Non-pigmented ciliary epithelial cell (primary cell): ENCODE measurements around the gene ATP1B3.
"Not testable (repeated sequence)": the region's sequence is repeated elsewhere in the genome, so short reads cannot be mapped to it uniquely, and the experiment has no call there.

Source experiments
- DNase-seq: peaks from one replicate; pipeline ENCODE4 v3.0.0-alpha.2; 2010; ENCODE audit warnings: low read depth

Gene ATP1B3

DNA sequence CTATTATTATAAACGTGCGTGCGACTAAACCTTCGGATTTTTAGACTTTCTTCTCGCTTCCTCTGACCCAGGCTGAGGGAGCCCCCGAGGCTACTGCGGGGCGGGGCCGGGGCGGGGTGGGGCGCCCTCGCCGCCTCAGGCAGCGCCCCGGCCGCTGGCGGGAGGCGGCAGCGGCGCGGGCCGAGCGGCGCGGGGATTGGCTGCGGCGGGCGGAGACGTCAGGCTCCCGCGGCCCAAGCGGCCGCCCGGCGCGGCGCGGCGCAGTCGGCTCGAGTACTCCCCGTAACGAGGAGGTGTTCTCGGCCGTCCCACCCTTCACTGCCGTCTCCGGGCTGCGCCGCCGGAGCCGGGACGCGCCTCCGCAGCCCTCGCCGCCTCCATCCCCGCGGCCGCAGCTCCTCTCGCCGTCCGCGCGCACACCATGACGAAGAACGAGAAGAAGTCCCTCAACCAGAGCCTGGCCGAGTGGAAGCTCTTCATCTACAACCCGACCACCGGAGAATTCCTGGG lies at the start of gene ATP1B3:
Gene ATP1B3, plus strand, starts transcription at position 263 of the 510 bp plus-strand sequence. Its CDS starts 159 bp downstream, at position 422.
- no peak for DNase-seq

DNA sequence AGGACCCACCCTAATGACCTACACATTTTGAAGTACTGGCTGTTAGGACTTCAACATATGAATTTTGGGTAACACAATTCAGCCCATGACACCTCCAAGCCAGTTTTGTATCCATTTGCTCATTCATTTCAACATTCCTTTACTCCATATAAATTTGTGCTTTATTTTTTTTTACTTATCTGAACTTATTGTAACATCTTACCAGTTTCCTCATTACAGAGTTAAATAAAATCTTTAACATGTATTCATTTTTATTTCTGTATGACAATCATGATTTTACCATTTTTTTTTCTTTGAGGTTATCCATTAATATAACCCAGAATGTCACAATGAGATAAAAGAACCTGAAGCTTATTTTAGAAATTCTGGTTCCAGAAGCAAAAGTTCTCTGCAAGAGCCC lies 48.0 kb upstream of the ATP1B3 start:
- no peak for DNase-seq

DNA sequence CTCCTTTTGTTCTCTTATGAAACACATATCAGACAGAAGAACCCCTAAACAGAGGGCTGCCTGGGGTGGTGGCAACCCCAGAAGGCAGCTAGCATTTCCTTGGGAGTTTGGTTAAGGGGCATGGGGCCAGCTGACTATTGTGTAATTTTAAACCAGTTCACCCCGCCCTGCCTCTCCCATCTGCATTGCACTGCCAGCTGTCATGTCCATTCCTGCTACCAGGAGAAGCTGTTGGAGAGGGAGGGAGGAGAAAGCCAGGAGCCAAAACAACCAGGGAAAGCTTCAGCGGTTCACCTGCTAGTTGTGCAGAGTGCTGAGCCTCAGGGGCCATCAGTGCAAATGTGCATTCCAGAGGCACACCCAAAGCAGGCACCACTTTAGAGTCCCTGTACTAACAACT lies 47.6 kb upstream of the ATP1B3 start:
- no peak for DNase-seq

DNA sequence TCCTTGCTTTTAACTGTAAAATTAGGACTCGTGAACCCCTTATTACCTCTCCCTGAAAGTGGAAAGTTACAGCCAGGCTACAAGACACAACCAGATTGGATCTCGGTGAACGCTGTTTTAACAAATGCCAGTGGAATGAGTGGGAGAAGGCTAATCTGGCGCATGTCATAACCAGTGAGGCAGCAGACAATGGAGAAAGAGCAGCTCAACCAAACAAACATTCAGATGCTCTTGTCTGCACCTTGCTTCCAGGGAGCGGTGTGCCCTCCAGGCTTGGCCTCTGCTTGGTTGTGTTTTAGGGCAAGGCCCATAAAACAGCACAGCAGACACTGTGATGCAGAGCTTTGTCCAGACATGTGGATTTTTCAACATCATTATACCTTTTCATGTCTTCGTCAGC lies 45.9 kb upstream of the ATP1B3 start:
- DNase-seq, result no peak

DNA sequence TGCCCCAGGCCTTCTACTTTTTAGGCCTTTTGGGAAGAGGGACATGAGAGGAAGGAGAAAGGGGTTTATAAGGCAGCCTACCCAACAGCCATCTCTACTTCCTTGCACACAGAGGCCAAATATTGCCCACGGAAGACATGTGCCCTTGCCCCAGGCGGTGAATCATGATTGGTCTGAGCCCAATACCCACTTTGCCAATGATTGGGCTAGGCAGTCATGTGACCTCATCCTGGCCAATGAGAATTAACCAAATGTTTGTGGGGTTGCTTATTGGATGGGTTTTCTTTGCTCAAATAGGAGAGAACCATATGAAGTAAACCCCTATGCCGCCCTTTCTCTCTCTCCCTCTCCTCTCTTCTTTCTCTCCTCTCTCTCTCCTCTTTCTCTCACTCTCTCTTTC lies 42.2 kb upstream of the ATP1B3 start:
- no peak for DNase-seq

DNA sequence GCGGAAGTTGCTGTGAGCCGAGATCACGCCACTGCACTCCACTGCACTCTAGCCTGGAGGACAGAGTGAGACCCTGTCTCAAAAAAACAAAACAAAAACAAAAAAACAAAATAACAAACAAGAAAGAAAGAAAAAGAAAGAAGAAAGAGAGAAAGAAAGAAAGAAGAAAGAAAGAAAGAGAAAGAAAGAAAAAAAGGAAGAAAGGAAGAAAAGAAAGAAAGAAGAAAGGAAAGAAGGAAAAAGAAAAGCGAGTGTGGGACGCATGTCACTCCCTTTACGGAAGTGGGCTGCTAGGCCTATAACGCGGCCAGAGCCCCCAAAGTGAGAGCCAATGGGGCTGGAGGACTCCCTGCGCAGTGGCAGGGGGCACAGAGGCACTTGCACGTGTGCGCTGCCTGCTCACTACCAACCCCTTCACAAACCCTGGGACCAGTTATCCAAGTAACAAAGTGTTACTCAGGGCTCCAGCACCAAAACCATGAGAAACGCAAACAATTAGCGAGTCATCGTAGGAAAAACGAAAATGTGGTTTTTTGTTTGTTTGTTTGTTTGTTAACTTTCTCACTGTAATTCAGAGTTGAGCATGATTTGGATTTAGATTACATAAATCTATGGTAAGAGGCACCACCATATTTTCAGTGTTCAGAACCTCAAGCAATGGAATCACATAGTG lies 40.8 kb upstream of the ATP1B3 start:
- no peak for DNase-seq

DNA sequence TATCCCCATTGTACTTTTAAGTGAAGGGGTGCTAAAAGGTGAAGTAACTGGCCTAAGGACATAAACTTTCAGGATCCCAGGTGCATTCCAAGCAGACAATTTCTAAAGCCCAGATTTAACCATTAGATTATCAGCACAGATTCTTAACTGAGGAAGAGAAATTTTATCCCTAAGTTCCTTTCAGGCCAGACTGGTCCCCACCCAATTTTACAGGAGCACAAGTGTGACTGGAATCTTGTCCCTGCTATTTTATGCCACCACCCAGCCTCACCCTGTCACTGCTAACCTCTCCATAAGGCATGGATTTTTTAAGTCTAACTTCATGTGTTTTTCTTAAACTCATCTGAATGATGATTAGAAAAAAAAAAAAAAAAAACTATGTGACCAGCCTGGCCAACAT lies 37.1 kb upstream of the ATP1B3 start:
- DNase-seq, result no peak

DNA sequence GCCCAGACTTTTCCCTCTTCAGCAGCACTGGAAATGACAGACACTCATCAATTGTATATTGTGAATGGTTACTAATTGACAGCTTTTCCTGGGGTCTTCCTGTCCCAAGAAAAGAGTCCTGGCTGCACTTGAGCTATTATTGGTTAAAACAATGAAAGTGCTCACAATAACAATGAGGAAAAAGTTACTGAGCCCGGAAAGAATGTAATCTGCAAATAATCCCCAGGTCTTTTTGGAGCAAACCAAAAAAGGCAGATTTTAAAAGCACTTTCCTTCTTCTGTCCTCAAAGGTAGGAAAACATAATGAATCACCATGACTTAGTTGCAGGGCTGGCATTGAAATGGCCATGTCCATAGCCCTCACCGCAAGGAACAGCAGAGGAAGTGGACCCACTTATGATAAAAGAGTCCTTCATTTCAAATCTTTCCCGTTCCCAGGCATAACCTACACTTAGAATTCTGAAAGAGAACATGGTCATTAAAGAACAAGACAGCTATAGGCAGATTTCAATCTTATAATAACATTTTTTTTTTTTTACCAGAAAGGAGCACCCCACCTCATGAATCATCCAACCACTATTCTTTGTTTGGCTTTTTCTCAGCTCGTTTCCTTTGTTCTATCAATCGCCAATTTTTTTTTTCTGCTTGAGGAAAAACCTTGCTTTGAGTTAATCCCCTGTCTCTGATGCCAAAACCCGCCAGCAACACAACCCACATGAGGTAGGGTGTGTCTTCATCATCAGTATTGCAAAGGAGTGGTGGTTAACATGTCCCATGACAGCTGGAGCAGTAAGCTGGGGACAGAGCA lies 35.5 kb upstream of the ATP1B3 start:
- peak; percentile 8 for DNase-seq

DNA sequence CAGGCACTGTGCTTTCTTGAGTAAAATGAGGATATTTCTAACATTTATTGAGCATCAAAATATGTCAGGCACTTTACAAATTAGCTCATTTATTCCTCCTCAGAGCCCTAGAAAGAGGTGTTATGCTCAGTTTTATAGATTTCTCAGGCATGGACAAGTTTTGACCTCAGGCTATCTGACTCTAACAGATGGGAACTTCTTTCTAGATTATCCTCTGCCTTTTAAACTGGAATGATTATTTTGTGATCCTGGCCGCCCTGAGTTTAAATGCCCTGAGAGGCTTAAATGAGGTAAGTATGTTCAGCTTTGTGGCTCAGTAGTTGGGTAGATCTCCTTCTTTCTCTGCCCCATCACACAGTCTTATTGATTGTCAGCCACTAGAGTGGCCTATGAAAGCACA lies 32.3 kb upstream of the ATP1B3 start:
- DNase-seq, result no peak

DNA sequence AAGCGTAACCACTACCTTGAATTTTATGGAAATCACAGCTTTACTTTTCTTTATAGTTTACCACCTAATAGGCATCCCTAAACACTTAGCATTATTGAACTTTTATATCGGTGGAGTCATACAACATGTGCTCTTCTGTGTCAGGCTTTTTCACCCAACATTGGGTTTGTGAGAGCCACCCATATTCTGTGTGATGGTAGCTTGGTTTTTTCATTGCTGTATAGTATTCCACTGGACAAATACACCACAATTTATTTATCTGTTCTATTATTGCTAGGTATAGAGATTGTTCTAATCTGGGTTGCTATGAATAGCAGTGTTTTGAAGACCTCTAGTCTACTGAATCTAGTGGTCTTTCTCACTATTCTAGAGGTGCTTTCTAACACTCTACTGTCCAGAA lies 31.6 kb upstream of the ATP1B3 start:
- DNase-seq, result no peak

DNA sequence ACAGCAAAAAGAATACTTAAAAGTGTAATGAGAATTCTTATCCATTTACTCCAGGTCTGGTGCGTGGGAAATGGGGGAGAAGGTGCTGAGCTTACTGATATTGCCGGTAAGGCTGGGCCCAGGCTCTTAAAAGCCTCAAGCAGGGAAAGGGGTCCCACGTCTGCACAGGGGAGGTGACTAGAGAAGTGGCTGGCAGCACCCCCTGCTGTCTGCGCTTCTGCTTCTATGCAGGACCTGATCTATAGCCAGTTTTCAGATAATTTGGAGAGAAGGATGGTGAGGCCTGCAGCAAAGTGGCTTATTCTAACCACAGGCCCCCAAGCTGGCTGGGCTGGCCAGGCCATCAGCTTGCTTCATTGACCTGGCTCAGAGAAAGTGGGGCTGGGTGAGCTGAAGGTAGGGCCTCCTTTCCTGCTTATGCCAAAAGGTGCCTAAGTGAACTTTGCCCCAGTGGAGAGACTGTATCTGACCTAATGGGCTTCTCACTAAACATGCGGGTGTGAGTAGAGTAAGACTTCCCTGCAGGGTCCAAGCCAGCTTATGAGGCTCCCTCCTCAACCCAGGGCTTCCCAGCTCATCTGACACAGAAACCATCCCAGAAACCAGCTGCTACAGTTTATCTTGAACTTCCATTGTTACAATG lies 30.9 kb upstream of the ATP1B3 start:
- no peak for DNase-seq

DNA sequence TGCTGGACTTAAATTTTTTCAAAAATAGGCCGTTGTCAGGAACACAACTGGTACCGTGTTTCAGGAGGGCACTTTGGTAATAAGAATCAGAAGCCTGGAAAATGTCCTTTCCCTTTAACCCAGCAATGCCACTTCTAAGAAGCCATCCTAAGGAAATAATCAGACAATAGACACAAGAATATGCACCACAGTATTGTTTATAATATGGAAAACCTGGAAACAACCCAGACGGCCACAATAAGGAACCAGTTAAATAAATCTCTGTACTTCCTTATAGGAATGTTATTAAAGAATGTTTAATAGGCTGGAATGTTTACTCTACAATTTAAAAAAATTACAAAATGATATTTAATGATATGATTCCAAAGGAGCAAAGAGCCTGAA lies 30.4 kb upstream of the ATP1B3 start:
- DNase-seq, result no peak

DNA sequence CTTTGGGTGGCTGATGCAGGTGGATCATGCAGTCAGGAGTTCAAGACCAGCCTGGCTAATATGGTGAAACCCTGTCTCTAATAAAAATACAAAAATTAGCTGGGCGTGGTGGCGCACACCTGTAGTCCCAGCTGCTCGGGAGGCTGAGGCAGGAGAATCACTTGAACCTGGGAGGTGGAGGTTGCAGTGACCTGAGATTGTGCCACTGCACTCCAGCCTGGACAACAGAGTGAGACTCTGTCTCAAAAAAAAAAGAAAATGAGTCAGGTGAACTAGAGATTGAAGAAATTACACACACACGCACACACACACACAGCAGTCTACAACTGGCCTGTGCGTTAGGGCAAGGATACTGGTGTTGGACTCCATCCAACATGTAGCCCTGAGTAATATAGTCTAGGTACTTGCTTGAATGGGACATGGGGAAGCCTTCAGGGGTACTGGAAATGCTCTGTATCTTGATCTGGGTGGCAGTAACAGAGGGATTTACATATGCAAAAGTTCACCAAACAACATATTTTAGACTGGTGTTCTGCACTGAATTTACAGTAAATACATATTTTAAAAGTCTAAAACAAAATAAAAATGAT lies 28.2 kb upstream of the ATP1B3 start:
- not testable (repeated sequence) for DNase-seq

DNA sequence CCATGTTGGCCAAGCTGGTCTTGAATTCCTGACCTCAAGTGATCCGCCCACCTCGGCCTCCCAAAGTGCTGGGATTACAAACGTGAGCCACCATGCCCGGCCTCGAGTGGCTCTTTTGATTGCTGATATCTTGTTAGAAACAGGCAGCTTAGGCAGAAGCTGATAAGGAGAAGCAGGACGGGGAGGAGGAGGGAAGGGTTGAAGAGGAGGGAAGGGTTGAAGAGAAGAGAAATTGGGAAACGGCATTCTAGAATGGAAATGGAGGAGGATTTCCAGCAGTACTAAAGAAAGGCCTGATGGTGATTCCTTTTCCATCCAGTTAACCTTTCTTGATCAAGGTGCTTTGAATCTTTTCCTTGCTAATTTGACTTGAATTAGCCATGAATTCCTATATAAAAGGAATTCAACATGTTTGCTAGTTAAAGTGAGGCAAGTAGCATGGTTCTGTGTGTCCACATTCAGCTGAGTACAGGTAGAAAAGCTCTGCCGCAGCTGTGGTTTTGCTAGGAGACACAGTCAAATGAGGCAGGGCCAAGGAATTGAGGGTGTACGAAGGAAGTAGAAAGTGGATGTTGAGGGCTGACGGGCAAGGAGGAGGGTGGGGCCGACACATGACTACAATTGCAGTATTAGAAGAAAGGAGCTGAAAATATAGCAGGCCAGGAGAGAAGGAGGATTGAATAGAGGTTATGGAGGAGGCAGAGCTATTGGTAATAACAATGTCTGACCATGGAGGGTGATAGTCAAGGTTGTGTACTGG lies 27.2 kb upstream of the ATP1B3 start:
- no peak for DNase-seq

DNA sequence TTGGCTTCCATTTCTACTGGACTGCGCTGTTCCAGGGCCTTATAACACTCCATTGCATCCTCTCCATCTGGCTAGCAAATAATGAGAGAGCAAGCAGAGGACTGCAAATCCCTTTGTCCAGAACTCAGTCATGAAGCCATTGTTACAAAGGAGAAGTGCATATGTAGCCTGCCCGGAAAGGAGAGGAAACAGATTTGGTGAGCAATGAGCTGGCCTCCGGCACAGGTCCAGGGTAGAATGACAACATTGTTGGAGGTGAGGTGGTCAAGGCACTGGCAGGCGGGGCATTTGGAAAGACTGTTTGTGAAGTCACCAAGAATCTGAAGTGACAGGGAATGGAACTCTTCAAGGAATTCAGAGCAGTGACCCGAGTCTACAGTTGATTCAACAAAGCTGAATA lies 25.0 kb upstream of the ATP1B3 start:
- no peak for DNase-seq

DNA sequence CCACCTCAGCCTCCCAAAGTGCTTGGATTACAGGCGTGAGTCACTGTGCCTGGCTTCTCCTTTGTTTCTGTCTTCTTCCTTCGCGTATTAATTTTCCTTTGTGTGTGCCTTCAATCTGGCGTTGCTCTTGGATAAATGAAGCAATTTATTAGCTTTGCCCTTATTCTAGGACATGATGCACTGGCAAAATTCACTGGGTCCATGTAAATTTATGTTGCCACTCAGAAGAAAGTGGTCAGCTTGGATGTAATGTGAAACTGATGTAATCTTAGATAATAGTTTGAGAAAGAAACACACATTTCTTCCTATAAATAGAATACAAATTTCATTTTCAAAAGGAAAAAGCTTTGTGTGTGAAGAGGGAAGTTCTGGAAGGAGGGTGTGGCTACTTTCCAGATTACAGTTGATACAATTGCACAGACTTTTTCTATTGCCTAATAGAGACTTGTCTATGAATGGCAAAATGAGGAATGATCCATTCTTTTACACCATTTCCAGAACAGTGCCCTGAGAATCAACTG lies 23.3 kb upstream of the ATP1B3 start:
- DNase-seq, result no peak

DNA sequence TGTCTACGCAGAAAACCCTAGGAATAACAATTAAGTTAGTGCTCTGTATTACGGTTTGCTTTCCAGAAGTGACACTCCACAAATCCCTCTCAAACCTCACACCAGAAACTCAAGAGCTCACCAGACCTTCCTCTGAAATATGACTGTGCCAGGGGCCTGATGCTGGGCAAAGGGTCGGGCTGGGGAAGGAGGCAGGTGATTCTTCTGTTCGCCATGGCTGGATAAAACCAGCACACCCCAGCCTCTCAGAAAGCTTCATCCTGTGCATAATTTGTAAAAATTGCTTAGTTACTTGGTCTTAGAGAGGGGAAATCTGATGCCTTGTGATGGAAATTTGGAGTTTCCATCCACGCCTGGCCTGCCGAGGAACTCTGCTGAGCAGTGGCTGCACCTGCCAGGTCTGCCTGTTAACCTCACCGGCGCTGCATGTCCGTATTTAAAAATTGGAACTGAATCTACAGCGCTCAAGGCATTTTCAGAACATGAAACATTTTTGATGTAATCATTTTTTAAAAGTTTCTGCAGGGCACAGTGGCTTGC lies 22.7 kb upstream of the ATP1B3 start:
- no peak for DNase-seq

DNA sequence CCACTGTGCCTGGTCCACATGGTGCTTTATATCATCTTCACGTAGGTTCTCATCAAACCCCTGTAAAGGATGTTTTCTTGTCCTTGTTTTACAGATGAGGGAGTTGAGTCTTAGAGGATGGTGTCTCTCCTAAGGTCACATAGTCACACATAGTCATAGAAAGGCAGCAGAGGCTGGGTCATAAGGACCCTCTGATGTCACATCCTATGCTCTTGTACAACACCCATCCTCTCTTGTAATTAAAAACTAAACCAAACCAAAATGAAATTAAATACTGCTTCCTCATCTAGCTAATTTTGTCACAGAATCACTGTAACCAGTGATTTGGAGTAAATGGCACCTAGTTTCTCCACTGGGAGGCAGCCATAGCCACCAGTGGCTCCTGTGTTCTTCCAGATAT lies 21.8 kb upstream of the ATP1B3 start:
- no peak for DNase-seq

DNA sequence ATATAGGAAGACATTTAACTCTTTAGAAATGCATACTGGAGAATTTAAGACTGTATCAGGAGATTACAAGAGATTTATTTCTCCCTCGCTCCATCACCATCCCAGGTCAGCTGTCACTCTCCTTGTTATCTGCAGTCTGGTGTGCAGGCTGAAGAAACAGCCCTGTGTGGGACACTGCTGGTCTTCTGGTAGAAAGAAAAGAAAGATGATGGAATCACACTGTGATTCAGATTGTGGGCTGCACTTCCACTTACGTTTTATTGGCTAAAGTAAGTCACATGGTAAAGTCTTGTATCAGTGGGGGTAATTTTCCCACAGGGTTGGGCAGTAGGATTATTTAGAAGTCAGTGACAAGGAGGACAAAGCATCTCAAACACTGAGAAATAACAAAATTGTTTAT lies 18.1 kb upstream of the ATP1B3 start:
- DNase-seq, result no peak

DNA sequence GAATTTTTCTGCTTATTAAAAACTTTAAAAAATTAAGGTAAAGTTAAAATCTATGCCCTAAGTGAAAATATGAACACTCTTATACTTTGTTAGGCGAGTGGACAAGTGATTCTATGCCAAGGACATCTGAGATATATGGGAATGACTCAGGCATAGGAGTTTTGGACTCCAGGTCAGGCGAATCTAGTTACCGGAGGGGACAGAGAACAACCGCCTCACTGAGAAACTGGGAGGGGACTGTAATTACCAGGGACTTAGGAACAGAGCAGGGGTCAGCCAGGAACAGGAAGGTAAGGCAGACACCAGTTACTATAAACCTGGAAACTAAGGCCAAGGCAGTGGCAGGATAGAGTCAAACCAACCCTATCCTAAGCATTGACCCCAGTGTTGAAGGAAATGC lies 16.8 kb upstream of the ATP1B3 start:
- DNase-seq, result no peak

DNA sequence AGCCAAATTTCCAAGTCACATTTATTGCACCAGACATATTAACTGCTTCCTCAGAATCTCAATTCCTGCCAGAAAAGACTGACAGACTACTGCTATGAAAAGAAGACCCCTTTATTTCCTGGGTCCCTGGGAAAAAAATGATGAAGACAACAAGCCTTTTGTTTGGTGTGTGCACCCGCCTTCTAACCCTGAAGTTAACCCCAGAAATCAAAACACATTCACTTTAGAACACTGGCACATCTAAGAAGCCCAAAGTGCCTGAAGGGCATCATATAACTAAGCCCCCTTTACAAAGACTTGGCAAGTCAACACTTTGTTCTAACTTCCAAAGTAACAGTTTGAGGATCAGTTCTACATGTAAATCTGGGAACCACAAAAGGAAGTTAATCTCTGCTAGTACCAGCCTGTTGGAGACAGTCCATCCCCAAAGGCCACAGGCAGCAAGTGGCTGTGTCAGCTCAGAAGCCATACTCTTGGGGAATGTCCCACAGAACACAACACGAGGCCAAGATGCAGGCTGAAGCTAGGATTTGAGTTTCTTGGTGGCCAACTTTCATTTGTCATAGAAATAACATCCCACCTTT lies 16.3 kb upstream of the ATP1B3 start:
- no peak for DNase-seq
